Mammary epithelial cell (primary cell): ENCODE measurements around the gene FER.

Experiments
- CTCF ChIP-seq, 2 donors: IDR thresholded peaks in 1 of 2; conservative IDR thresholded peaks in 1 of 2; 2 replicates each; pipeline ENCODE4 v1.5.1; 2011 to 2012; ENCODE audit warnings: inconsistent platforms in 2 of 2, low read length in 2 of 2, mild to moderate bottlenecking in 2 of 2, control low read depth in 1 of 2, low read depth in 1 of 2; ENCODE audit not compliant: insufficient read depth in 1 of 2; ENCODE audit errors: extremely low read depth in 1 of 2
- EZH2 ChIP-seq: IDR thresholded peaks from 2 replicates; pipeline ENCODE4 v1.6.1; 2012; ENCODE audit warnings: low read length, inconsistent platforms, borderline replicate concordance

GRCh38 chr5:109224276-109224882 lies 476.7 kb downstream of the FER start:
- TF ChIP-seq CTCF (conservative IDR thresholded peaks at IDR 0.05 in 1 of 2, IDR thresholded peaks at IDR 0.05 in 1 of 2; ENCODE audit: extremely low read depth in 1 of 2, insufficient read depth in 1 of 2, low read depth in 1 of 2, low read length in 2 of 2), result no peak
- no peak for TF ChIP-seq EZH2
